Epidermal melanocyte (primary cell): ENCODE measurements around the gene EPHB2.

Source experiments
- DNase-seq: peaks from one replicate; pipeline ENCODE4 v3.0.0; 2011; ENCODE audit warnings: low spot score; ENCODE audit not compliant: insufficient read length

The EPHB2 gene

DNA sequence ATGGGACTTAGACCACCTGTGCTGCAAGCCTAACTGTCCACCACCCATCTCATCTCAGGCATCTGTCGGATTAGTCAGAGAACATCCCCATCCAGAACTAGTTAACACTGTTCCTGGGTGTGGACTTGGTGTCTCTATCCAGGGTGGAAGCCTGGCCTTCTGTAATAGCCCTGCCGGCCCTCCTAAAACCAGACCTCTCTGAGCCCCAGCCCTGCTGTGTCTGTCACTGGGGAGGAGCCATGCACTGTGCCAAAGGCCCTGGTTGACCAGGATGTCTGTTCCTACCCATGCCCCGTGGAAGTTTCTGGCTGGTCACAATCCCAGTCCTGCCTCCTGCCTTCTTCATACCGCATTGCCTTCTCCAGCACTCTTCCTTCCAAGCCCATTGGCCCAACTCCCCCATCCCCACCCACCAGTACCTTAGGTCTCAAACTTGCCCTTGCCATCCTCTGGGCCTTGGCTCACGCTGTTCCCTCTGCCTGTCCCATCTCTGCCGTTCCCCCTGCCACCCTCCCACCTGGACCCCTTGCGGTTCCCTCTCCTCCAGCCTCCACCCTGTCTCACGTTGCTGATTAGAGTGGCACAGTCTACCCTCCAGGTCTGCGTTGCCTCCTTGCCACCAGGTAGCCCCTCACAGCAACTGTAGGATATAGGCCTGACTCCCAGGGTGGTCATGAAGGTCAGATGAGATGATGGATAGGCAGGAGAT is 105.6 kb downstream of the EPHB2 start:
- DNase-seq, result no peak

DNA sequence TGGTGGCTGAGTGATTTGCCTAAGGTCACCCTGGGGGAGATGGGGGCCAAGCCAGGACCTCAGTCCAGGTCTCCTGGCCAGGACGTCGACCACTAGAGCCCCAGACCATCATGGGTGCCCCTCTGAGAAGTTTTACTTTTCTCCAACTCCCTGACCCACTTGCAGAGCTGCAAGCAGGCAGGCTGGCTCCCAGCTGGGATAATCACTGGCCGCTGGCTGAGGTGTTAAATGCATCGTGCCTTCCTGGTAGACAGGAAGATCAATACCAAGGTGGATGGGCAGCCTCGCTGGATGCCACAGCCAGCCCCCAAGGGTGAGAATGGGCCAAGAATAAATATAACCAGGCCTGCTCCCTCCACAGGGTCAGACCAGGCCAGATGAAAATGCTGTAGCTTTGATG is 106.2 kb downstream of the EPHB2 start:
- no peak for DNase-seq

DNA sequence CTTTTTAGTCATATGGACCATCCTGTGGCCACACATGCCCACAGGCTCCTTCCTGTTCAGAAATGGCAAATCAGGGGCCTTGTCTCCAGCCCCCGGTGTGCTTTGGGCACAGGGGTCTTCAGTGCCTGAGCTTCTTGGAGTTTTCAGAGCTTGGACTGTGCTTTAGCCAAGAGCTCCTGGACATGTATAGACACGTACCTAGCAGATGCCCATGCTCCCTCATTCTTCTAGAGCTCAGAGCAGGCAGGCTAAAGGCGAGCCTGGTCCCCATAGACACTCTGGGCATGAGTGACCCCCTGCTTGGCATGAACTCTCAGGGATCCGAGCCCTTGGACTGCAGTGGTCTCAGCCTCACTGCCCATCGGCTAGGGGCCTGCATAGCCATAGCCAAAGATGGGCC is 106.8 kb downstream of the EPHB2 start:
- no peak for DNase-seq

DNA sequence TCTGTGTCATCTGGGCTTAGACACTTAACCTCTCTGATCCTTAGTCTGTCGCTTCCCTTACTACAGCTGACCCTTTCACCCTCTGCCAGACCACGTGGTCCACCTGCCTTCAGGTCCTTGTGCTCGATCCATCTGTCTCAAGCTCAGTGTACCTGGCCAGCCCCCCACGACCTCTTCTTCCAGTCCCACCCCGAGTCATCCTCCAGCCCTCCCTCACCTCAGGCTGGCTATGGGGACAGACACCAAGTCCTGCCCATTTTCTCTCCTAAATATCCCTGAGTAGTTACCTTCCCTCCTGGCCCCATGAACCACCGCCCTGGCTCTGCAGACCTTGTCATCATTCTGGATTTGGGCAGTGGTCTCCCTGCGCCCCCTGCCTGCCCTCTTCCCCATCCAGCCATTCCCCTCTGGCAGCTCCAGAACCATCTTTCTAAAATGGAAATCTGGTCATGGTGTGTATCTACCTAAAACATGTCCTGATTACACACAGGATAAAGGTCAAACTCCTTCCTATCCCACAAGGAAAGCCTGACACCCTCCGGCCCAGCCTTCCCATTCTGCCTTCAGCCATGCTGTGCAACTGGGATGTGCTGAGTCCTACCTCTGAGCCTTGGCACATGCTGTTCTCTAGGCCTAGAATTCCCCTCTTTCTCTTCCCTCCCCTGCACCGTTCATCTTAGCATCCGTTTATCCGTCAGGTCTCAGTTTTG is 107.6 kb downstream of the EPHB2 start:
- no peak for DNase-seq

DNA sequence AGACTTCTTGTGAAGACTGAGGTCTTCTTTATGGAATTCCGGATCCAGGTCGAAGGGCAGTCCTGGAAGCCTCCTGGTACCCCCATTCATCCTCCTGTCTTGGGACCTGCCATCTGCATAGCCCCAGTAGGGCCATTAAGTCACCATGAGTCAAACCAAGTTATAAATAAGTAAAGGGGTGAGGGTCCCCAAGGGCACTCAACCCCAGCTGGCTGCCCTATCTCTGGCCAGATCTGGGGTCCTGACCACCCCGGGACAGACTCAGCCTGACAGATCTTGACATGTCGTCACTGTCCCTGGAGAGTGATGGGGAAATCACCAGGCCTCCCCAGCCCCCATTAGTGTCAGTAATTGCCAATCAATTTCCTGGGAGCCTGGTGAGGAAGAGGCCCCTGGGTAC is 108.7 kb downstream of the EPHB2 start:
- no peak for DNase-seq

DNA sequence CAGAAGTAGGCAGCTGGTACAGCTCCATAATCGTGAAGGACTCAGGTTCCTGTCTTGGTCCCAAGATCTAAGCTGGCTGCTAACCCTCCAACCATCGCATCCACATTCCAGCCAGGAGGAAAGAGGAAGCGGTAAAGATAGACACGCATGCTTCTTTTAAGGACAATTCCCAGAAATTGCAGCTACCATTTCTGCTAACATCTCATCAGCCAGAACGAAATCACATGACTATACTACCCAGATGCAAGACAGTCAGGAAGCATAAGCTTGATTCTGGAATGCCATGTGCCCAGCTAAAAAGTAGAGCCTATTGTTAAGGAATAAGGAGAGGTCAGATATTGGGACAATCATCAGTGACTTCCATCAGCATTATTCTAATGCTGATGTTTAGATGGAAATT is 110.4 kb downstream of the EPHB2 start:
- no peak for DNase-seq

DNA sequence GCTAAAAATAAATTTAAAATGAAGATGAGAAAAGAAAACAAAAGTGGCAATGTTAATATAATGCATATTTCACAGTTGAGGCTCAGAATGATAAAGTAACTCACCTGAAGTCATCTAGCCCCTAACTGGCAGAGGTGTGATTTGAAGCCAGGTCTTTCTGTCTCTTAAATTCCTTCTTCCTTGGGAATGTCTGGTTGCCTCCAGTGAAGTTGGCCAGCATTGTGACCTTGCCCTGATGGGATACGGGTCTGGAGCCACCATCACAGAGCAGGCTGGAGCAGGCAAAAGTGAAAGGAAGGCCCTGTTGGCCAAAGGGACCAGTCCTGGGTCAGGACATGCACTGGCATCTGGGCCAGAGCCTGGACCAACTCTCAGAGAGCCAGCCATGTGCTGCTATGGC is 111.7 kb downstream of the EPHB2 start:
- DNase-seq, result no peak

DNA sequence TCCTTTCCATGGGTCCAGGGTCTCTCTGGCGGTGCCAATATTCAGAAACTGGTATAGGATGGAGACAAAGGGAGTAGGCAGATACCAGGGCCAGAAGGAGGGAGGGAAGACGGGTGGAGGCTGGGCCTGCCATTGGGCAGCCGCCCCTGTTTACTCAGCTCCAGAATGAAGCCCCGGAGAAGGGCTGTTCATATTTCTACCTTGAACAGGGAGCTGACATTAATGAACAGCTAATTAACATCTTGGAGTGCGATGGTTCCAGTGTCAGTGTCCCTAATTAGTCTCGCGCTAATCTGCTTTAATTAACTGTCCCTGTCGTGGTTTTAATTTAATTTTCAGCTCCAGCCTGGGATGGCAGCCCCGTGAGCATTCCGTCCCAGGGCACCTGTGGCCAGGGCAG is 113.8 kb downstream of the EPHB2 start:
- DNase-seq, result no peak

DNA sequence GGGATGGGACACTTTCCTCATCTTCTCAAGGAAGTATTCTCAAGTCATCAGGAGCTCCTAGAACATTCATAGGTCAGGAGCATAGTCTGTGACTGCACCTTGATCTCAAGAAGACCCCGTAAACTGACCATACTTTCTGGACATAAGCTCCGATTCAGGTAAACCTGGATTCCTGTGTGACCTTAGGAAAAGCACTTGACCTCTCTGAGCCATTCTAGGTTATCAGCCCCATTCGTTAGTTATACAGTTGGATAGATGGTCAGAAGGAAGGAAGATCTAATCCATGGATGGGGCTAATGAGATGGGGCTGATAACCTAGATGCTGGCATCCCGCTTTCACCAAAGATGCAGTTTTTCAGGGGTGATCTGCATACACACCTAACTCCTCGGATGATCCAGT is 114.3 kb downstream of the EPHB2 start:
- no peak for DNase-seq

DNA sequence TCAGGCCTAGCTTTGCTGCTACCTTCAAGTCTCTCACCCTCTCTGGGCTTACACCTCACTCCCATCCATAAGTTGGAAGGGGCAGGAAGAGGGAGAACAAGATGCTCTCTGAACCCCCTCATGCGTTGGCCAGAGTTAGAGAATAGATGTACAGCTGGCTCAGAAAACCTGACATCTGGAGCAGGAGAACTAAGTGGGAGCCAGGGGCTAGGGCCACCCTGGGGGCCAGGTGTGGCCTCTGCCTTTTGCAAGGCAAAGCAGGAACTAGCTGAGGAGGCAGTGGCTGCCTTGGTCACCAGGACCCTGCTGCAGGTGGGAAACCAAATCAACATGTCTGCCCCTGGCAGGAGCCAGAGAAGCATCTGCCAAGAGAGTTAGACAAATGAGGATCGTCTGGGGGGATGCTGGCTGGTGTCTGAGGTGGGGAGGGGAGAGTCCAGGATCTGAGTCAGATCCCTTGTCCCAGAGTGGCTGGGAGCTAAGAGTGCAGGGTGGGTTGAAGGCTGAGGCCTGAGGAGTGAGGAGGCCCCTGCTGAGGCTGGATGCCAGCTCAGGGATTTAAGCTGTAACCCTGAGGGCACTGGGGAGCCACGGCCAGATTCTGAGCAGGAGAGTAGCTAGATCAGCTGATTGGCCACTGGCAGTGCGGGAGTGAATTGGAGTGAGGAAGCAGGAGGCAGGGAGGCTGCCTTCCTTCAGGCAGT is 115.0 kb downstream of the EPHB2 start:
- DNase-seq, result no peak

DNA sequence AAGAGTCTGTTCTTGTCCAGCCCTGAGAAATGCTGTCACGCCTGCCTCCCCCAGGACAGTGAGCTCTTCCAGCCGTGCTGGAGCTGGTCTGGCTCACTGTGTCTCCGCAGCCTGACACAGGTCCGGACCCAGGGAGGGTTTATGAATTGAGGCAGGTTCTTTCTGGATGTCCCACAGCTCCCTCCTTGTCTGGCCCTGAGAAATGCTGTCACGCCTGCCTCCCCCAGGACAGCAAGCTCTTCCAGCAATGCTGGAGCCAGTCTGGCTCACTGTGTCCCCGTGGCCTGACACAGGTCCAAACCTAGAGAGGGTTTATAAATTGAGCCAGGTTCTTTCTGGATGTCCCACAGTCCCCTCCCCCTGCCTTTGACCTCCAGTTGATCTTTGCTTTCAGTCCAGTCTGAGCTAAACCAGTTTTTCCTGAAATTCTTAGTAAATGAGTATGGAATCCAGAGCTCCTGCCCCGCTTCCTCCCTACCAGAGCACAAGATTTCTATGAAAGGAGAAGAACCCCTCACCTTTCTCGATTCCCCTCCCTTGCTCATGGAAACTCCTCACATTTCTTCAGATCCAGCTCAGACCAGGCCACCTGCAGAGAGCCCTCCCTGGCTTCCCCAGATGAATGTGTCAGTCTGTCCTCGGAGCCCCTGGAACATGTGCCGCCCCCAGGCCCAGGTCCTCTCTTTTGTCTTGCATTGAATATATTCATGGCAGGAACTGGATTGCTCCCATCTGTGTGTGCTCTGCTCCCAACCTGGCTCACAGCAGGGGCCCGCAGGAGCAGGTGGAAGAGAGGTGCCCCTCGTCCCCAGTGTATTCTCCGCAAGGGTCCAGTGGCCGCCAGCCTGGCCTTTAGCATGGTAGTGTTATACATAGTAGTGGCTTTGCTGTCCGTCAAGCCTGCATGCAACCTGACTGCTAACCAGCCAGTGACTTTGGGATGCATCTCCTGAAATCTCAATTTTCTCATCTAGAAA is 116.3 kb downstream of the EPHB2 start:
- no peak for DNase-seq

DNA sequence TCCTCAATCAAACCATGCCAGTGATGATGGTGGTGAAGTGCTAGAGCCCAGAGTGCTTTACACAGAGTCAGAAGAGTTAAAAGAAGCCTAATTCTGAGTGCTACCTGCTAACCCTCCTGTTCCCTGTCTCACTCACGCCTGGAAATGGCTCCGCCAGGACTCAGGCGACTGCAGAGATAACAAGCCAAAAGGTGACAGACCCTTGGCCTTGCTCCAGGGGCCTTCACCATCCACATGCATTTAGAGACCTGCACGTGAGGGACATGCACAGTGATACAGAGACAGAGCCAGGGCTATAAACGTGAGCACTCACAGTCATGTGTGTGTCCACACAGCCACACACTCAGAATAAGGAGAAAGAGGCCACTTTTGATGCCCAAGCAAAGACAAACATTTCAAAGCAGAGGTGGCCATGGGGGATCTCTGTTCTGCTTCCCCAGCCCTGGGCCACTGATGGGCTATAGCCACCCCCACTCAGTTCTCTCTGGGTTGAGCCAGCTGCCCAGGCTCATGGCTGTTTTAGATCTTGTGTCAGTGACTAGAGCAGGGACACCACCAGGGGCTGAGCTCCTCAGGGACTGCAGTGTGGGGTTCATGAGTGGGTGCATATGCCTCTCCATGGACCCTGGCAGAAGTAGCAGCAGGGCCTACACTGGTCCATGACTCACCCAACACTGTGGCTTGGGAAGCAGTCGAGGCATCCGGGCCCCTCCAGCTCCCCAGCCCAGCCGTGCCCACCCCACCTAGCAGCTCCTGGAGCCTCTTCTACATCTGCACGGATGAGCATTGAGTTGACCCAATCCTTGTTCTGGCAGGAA is 117.2 kb downstream of the EPHB2 start:
- no peak for DNase-seq

DNA sequence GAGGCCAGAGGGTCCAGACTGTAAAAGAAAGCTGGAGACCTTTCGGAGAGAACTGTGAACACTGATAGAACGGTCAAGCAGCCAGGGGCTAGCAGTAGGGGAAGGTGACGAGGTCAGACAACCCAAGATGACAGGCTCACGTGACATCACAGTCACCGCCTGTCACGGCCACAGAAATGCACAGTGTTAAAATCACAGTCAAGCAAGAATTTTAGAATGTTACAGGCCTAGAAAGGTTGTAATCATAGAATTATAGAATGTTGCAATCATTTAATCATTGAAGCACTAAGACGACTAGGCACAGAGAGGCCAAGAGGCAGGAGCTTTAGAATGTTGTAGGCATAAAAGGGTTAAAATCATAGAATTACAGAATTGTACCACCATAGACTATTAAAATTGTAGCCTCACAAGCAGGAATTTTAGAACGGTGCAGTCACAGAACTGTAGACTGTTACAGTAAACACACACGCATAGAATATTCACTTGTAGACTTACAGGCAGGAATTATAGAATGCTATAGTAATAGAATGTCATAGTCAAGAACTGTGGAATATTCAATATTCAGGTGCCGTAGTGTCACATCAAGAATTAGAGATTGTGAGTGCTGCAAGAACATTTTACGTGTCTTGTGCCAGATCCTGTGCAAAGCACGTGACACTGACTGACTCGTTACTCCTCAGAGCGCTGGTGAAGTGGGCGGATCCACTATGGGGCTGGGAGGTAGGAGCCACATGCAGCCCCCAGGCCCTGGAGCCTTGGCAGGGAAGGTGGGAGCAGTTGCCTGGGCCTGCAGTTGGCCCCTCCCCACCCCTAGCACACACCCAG is 118.1 kb downstream of the EPHB2 start:
- no peak for DNase-seq

DNA sequence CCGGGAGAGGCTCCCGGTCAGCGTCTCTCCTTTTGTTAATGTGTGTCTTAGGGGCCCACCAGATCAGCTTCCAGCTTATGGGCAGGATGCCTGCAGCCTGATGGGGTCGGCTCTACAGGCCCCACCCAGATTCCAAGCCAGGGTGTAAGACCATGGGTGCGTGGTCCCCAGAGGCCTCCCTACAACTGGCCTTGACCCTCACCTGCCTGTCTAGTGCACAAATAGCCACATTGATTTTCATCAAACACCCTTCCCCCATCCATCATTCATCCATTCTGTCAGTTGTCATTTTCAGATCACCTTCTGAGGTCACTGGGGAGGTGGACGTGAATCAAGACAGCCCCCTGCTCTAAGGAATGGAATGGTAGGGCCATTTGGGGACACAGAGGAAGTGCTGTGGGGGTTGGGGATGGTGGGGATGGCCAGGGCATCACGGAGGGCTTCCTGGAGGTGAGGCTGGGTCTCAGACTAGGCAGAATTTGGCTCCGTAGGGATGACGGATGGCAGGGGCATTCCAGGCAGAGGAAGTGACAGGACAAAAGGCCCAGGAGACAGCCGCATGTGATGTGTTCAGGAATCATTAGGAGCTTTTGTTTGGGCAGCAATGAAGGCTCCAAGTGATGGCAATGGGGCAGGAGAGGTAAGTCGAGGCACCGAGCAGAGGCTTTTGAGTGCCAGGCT is 118.8 kb downstream of the EPHB2 start:
- no peak for DNase-seq

DNA sequence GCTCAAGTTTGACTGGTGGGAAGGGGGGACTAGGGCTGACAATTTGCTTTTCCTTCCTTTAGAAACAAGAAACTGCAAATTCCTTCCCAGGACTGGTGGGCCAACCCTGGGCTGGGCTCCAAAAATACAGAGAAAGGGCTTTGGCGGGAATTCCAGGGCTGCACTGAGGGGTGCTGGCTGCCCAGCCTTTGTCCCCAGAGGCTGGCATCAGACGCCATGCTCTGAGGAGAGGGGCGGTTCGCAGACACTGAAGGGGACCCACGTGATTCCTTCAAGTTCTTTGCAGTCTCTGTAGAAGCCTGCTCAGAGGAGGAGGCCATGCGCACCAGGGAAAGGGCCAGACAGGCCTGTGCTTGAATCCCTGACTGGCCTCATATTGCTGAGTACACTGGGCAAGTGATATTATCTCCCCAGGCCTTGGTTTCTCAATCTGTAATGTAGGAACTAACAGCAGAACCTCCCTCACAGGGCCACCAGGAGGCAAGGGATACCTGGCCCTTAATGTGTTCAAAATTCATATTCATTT is 119.5 kb downstream of the EPHB2 start:
- no peak for DNase-seq

DNA sequence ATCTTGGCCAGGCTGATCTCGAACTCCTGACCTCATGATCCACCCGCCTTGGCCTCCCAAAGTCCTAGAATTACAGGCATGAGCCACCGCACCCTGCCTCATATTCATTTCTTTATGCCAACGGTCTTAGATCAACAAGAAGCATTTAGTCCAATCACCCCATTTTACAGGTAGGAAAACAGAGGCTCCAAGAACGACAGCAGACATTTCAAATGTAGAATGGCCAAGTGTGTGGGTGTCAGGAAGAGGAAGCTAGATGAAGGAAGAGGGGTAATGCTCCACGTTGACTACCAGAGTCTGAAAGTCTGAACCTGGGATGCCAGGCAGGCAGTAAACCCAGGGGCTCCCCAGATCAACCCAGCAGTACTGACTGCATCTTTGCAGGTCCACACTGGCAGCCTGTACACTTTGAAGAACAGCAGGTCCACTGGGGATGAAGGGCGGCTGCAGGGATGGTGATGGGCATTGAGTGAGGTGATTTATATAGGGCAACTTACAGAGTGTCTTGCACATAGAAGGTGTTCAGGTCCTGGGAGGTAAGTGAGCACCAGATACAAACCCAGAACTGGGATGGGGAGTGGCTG is 120.2 kb downstream of the EPHB2 start:
- DNase-seq, result no peak

DNA sequence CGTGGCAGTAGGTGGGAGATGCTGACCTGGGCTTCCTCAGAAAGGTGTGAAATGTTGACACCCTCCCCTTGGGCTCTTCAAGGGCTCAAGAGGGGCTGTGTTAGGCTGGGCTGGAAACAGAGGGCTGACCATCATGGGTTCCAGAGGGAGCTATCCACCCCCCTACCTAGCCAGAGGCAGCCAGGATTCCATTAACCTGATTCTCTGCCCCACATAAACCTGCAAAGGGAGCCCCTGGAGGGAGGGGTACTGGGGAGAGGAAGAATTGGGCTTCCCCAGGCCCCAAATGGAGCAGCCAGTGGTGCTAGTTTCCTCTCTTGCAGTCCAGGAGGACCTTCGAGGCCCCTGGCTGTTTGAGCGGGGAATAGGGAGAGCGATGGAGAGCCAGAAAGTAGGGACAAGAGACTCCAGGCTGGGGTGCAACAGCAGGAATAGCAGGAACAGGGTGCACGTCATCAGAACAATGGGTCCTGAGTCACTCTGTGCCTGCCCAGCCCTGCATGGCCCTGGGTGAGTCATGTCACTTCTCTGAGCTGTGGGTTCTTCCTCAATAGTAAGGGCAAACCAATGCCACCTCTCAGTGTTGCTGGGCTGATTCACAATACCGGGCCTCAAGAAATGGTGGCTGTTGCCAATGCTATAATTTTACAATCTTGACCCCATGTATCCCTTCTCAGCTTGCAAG is 121.2 kb downstream of the EPHB2 start:
- no peak for DNase-seq

DNA sequence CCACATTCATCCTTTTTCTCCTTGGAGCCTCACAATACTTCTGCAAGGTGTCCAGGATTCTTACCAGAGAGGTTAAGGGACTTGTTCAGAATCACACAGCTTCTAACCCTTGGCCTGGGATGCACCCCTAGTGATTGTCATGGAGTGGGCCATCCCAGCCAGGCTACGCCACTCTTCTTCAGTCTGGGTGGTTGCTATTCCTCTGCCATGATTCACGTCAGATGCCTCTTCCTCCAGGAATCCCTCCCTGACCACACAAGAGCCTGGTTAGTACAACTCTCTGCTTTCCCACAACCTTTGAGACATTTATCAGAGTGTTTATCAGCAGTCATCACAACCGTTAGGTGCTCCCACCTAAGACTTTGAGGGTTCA is 121.8 kb downstream of the EPHB2 start:
- no peak for DNase-seq
